GM10847 (cell line): ENCODE measurements around the gene SFSWAP.

Experiments used
- POLR2A ChIP-seq: IDR thresholded peaks from 2 replicates; pipeline ENCODE4 v1.6.1; 2011; ENCODE audit not compliant: insufficient read length; ENCODE audit errors: extremely low read depth

The SFSWAP gene

GRCh38 chr12:131832321-131833231 lies 121.7 kb downstream of the SFSWAP start:
- TF ChIP-seq POLR2A = no peak

GRCh38 chr12:131833288-131833895 lies 122.5 kb downstream of the SFSWAP start:
- no peak for TF ChIP-seq POLR2A

- no peak for TF ChIP-seq POLR2A
These were observed 123.2 kb downstream of the SFSWAP start for GRCh38 chr12:131833896-131834641.

- TF ChIP-seq POLR2A = no peak
These were observed 124.1 kb downstream of the SFSWAP start for GRCh38 chr12:131834798-131835615.

- TF ChIP-seq POLR2A = no peak
These were observed 124.8 kb downstream of the SFSWAP start for GRCh38 chr12:131835616-131836171.

- no peak for TF ChIP-seq POLR2A
These were observed 125.3 kb downstream of the SFSWAP start for GRCh38 chr12:131836193-131836592.

GRCh38 chr12:131836714-131837397 lies 126.0 kb downstream of the SFSWAP start:
- no peak for TF ChIP-seq POLR2A

- TF ChIP-seq POLR2A = no peak
These were observed 129.9 kb downstream of the SFSWAP start for GRCh38 chr12:131840643-131841416.

GRCh38 chr12:131841547-131841946 lies 130.7 kb downstream of the SFSWAP start:
- TF ChIP-seq POLR2A = no peak

GRCh38 chr12:131842169-131842568 lies 131.3 kb downstream of the SFSWAP start:
- no peak for TF ChIP-seq POLR2A

- no peak for TF ChIP-seq POLR2A
These were observed 132.6 kb downstream of the SFSWAP start for GRCh38 chr12:131843527-131843926.

- TF ChIP-seq POLR2A = no peak
These were observed 133.2 kb downstream of the SFSWAP start for GRCh38 chr12:131844140-131844539.

- no peak for TF ChIP-seq POLR2A
These were observed 133.8 kb downstream of the SFSWAP start for GRCh38 chr12:131844656-131845055.
